CD4-positive, alpha-beta T cell treated with Interleukin-4 for 1 hour (primary cell): ENCODE data around the gene PPM1K.

Experiments
- DNase-seq, 2 donors: peaks; one replicate each; pipeline ENCODE4 v3.0.0-alpha.2; 2020 to 2022

PPM1K gene

GRCh38 chr4:88276952-88277710, 7.2 kb downstream of the PPM1K start:
- no peak for DNase-seq

GRCh38 chr4:88275949-88276515, 8.3 kb downstream of the PPM1K start:
- no peak for DNase-seq

DNA sequence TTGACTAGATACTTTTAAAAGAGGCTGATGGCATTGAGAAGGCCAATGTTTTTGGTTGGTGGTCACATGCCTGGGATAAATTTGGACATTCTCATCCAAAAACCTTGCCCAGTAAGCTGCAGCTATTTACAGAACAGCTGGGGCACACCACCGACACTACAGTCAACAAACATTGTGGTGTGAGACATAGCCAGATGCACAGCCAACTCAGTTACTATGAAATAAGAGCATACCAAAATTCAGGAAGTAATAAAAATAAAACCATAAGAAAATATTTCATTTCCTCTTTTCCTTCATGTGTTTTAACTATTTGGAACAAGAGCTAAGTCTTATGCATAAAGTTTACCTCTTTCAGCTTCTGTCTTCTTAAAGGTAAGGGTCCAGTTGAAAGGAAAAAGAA, 8.8 kb downstream of the PPM1K start:
- peak in 1 of 2 donors; percentile 33 for DNase-seq

DNA sequence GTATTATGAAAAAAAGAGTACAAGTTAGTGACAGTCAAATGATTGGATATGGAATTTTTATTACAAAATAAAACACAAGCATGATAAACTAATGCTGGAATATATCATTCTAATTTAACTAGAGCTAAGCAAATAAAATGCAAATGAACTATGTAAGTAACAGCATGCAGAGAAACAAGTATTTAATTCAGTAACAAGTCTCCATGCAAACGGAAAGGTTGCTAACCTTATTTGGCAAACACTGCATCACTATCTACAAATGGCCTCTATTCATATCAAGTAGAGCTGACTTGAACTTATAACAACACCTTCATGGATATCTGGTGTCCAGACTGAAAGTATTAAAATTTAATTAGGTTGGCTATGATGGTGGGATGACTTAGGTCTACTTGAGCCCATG, 15.4 kb downstream of the PPM1K start:
- no peak for DNase-seq

DNA sequence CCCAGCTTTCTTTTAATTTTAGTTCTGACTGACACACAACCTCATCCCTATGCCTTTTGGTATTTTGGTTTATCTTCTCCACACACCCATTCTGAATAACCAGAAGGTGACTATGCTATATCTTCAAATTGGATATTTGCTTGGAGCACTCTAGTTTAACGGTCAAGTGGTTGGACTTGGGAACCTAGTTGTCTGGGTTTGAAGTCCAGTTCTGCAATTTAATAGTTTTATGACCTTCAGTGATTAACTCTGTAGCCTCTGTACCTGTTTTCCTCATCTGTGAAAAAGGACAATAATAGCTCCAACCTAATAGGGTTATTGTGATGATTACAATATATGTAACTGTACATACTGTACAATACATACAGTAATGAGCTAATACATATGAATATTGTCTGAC, 20.0 kb downstream of the PPM1K start:
- DNase-seq = no peak

DNA sequence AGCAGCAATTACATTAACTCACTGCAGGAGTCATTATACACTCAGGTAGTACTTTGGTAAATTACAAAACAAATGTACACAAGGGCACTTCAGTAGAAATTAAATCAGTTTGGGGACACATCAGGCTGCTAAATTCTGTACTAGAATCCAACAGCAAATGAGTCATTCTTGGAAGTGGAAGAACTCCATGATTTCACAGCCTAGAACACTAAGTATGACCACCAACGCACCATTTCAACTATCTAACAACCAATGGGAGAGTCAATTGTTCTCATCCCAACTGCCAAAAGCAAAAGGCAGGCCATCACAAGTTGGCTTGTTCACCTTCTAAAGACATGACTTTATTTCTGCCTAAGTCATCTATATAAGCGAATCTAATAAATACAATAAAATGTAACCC, 26.6 kb downstream of the PPM1K start:
- no peak for DNase-seq

GRCh38 chr4:88255111-88255510, 29.2 kb downstream of the PPM1K start:
- no peak for DNase-seq

- no peak for DNase-seq
These were observed 32.4 kb downstream of the PPM1K start for GRCh38 chr4:88251924-88252323.

DNA sequence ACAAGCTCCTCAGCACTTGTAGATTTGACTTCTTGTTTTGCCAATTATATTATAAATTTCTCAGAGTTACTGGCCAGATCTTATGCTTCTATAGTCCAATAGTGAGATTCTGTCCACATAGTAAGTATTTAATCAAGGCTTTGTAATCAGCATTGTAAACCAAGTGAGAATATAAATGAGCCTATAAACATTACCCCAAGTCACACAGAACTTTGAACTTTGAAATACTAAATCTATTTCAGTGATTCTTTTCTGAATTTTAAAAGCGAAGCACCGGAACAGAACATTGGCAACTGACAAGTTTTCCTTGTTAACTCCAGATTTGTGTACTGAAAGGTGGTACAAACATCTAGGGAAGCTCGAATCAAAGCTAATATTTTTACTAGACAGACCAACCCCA, 37.2 kb downstream of the PPM1K start:
- no peak for DNase-seq

DNA sequence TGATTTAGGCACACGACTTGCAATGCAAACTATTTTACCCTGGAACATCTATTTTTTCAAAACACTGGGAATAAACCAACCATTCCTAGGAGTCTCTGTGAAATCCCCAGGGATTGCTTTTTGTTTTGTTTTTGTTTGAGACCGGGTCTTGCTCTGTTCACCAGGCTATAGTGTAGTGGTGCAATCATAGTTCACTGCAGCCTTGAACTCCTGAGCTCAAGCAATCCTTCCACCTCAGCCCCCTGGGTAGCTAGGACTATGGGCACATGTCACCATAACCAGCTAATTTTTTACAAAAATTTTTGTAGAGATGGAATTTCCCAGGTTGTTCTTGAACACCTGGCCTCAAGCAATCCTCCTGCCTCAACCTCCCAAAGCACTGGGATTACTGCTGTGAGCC, 37.8 kb downstream of the PPM1K start:
- no peak for DNase-seq

DNA sequence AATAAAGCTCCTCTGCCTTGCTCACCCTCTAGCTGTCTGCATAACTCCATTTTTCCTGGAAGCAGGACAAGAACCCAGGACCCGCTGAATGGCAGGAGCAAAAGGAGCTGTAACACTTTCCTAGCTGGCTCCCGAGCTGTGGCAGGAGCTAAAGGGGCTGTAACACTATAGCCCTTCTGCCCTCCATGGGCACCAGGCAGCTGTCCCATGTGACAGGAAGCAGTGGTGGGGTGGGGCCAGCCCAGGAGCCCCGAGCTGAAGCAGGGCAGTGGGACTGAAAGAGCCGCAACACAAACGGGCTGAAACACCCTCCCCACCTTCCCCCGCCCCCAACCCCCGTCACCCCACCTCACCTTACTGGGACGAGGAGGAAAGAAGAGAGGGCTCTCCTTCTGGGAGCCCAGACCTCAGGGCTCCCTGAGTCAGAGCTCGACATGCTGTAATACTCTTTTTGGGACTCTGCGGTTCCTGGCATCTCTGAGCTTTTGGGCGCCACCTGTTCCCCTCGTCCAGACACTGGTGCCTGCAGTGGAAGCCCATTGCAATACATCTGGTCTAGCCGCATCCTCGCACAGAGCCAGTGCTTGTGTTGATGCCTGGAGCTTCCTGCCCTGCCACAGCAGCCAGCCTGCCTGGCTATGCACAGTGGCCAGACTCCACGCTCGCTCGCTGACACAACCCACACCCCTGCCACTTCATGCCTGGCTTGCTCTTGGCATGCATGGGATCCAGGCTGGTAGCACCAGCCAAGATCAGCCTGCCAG, 39.4 kb downstream of the PPM1K start:
- peak in 1 of 2 donors; percentile 26 for DNase-seq

- no peak for DNase-seq
These were observed 40.3 kb downstream of the PPM1K start for GRCh38 chr4:88244056-88244455.

DNA sequence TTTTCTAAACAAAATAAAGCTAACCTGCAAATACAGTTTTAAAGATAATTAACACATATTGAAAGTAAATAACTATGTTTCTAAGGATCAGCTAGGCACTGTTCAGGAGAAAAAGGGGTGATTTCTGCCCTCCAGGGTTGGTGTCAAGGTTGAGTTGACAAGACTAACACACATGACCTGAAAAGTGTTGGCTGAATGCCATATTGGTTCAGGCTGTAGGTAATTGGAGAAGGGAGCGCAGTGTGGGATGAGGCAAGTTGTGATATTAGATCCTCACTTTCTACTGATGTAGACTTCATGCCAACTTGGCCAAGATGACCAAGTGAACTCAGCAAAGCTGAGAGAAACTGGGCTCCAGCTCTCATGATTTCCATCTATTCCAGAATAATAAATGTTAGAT, 42.2 kb downstream of the PPM1K start:
- no peak for DNase-seq

- no peak for DNase-seq
These were observed 44.1 kb downstream of the PPM1K start for GRCh38 chr4:88240297-88240714.

DNA sequence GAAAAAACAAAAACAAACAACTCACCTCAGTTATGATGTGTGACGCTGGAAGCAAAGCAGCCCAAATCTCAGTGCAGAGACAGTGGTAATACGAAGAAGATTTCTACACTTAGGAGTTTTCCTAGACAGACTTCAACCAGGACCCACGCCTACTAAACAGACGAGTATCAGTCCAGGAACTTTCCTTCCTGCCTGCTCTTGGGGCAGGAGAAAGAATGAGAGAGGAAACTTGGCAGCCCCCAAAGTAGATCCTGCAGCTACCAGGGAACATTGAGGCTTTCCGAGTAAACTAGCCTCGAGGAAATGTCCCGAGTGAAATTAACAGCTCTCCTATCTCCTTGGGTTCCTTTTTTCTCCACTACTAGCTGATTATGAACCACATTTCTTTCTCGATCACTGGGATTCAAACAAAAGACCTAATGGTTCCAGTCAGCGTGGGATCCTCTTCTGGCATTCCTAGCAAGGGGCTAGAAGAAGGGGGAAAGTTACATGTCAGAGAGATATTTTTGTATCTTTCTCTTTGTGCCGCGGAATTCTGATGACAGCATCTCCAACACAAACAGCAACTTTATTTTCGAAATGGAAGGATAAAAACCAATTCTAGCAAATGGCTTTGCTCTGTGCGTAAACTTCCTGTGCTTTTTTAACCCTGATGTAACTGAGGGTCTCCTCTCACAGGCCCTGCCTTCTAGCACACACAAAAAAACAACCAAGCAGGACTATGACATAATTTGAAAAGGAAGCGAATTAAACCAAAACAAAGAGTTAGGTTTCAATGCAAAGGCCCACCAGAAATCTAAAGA, 53.2 kb downstream of the PPM1K start:
- DNase-seq = no peak

GRCh38 chr4:88230461-88230891, 53.9 kb downstream of the PPM1K start:
- no peak for DNase-seq

DNA sequence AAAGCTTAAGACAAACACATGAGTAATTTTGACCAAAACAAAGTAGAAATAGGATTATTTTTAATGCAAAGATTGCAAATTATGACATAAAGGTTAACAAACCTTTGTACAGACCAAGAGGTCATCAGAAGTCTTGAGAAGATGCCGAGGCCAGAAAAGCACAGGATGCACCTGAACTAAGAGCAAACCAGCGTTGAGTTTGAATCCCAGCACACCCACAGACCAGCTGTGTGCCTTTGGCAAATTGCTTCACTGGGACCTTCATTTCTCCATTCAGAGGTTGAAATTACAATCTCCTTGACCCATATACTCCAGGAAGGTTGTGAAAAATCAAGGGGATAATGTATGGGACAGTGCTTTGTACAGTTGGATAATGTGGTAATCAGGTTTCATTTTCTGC, 56.6 kb downstream of the PPM1K start:
- DNase-seq = no peak

GRCh38 chr4:88226143-88226542, 58.2 kb downstream of the PPM1K start:
- DNase-seq = no peak

- no peak for DNase-seq
These were observed 58.9 kb downstream of the PPM1K start for GRCh38 chr4:88225232-88226105.

DNA sequence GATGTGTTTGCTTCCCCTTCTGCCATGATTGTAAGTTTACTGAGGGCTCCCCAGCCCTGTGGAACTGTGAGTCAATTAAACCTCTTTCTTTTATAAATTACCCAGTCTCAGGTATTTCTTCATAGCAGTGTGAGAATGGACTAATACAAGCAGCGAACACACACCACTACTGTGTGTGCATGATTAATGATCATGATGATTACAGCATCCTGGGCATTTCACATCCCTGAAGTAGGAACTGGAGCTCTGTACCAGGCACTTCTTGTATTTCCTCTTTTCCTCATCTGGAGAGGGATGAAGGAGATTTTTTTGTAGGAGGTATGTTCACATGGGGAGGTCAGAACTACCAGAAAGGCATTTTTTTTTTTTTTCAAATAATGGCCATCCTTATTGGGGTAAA, 60.8 kb downstream of the PPM1K start:
- no peak for DNase-seq

GRCh38 chr4:88219099-88219498, 65.3 kb downstream of the PPM1K start:
- DNase-seq = peak in 1 of 2 donors; percentile 65

DNA sequence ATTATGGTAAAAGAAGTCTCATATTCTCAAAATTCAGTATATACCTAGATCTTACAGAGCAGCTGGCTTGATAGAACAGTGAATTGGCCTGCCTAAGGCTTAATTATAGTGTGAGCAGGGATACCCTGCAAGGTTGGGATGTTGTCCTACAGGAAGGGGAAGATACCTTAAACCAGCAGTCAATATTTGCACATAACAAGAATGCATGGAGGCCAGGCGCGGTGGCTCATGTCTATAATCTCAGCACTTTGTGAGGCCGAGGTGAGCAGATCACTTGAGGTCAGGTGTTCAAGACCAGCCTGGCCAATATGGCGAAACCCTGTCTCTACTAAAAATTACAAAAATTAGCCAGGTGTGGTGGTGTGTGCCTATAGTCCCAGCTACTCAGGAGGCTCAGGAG, 67.2 kb downstream of the PPM1K start:
- DNase-seq = no peak
